ENCODE data around the gene MYBPC2.

Gene MYBPC2

DNA sequence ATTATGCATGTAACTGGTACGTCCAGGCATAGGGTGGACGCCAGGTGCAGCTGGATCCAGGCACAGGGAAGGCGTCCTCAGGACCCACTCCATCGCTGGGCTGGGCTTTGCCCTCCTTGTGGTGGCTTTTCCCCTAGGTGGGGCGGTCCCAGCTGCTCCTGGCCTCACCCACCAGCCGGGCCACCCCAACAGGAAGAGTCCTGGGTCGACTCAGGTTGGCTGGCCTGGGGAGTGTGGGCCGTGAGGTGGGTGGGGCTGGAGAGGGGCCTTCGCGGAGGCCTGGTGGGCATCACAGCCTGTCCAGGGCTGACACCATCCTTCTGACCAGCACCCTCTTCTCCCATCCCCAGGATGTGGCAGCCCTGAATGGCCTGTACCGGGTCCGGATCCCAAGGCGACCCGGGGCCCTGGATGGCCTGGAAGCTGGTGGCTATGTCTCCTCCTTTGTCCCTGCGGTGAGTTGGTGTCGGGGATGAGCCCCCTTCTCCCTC lies 47.1 kb downstream of the MYBPC2 start:
- DNase-seq (ENCODE audit: low read depth in 2 of 2) = no peak

DNA sequence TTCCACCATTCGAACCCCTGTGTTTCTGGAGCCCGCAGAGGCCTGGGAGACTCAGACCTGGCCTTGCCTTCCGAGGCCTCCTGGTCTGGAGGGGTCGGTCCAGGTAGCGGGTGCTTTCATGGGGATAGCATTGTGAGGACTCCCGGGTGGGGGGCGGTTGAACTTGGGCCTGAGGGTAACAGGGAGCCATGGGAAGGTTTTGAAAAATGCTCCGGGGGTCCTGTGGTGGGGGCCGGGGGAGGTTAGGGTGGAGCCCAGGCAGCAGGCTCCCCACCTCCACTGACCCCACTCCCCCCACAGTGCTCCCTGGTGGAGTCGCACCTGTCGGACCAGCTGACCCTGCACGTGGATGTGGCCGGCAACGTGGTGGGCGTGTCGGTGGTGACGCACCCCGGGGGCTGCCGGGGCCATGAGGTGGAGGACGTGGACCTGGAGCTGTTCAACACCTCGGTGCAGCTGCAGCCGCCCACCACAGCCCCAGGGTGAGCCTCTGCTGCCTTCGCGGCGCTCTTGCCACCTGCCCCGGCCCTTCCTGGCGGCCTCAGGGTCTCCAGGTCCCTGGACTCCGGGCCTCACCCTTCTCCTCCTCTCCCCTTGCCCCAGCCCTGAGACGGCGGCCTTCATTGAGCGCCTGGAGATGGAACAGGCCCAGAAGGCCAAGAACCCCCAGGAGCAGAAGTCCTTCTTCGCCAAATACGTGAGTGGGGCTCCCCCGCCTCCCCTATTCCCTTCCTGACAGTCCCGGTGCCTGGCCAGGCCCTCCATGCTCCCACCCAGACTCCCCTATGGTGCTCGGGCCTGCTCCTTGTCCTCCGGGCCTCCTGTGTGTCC lies 47.8 kb downstream of the MYBPC2 start:
- DNase-seq (ENCODE audit: low read depth in 2 of 2) = no peak

DNA sequence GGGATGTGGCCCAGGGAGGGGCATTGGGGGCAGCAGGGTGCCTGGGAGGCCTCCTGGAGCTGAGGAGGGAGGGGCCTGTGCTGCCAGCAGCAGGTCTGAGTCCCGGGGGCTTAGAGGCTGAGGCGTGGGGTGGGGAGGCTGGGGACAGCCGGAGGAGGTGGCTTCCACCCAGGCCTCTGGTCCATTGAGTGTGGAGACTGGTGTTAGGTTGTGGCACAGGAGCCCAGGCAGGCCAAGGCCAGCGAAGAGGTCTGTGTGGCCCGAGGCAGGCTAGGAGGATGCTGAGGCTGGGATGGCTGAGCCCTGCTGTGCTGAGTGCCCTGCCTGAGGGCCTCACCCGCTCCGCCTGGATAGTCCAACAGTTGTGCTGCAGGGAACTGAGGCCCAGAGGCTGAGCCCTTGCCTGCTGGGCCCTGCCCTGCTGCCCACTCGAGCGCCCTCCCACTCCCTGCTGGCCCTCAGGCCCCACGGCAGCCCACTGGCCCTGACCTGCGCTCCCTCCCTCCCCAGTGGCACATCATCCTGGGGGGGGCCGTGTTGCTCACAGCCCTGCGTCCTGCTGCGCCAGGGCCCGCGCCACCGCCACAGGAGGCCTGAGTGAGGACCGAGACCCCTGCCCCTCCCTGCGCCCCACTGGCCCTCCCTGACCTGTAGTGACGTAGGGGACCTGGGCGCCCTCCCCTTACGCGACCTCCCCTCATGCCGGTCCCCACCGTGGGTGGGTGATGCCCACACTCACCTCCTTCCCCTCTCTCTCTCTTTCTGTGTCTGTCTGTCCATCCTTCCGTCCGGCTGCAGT lies 48.9 kb downstream of the MYBPC2 start:
- DNase-seq (ENCODE audit: low read depth in 2 of 2) = no peak

DNA sequence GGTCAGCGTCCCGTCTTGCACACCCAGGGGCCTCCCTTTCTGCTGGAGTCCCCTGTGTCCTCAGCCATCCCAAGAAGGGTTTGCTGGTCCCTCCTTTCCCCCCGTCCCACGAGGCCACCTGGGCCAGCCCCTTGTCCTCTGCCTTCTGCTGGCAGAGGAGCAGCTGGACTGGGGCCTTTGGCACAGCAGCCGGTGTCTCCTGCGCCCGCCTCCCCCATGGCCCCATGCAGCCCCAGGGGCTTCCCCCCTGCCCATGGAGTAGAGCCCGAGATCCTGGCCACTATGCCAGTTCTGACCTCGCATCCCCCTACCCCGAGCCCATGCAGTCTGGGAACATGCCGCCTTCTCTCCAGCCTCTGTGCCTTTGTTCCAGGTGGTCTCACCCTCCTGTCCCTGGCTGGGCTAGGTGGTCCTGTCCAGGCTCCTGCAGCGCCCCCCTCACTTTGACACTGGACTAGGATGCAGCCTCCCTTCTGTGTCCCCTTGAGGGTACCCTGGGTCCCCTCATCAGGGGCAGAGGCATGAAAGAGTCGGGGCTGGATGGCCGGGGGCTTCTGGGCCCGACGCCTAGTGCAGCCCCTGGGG lies 49.7 kb downstream of the MYBPC2 start:
- DNase-seq (ENCODE audit: low read depth in 2 of 2) = no peak

DNA sequence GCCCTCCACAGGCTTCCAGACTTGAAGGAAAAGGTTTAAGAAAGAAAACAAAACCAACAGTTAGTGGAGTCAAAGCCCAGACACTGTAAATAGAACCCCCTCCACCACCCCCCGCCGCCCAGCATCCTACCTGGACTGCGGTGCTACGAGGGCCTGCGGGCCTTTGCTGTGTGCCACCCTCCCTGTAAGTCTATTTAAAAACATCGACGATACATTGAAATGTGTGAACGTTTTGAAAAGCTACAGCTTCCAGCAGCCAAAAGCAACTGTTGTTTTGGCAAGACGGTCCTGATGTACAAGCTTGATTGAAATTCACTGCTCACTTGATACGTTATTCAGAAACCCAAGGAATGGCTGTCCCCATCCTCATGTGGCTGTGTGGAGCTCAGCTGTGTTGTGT lies 50.2 kb downstream of the MYBPC2 start:
- no peak for DNase-seq (ENCODE audit: low read depth in 2 of 2)

DNA sequence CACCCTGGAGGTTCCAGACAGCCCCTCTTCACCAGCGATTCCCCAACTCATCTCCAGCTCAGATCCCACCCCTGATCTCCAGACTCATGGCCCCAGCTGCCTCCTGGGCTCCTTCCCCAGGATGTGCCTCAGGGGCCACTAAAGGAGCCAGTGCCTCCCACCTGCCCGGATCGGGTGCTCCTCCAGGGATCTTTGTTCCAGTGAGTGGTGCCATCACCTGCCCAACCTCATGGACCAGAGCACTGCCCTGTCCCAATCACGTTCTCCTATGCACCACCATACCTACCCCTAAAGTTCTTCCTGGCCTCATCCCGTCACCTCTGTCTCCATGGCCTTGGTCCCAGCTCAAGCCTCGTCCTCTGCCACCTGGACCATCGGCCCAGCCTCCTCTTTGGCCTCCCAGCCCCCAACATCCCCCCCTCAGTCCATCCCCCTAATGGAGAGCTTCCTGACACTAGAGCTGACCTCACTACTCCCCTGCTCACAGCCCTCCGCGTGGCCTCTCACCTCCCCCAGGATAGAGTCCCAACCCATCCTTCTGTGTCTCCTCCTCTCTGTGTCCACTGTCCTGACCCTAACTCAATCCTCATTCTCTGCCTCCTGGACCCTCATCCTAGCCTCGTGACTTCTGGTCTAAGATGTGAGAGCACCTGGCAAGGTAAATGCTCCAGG lies 52.7 kb downstream of the MYBPC2 start:
- DNase-seq (ENCODE audit: low read depth in 2 of 2) = no peak

DNA sequence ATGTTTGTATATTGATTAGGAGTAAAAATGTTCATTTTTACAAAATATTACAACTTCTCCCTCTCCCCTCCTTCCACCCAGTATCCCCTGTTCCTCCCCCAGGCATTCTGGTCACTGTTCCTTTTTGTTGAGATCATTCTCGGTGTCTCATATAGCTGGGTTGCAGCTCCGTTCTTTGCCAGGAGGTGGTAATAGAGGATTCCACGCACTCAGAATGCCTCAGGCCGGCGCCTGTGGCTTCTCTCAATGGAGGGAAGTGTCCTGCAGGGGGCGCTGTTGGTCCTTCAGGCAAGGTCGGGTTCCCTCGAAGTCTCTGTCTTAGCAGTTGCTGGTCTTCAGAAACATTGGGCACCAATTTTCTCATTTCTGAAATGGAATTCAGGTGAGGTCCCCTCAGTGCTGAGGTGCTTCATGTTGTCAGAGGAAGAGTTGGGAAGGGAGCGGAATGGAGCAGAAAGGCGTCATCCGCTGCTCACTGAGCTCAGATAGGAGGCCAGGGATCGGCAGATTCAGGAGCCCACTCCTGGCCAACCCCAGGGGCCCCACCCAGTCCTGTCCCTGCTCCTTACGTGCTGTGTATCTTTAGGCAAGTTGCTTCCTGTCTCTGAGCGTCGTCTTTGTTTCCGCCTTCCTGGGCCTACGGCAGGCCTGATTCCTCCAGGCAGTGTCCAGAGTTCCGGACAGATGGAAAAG lies 54.3 kb downstream of the MYBPC2 start:
- DNase-seq (ENCODE audit: low read depth in 2 of 2) = peak; percentile 56 to 84

DNA sequence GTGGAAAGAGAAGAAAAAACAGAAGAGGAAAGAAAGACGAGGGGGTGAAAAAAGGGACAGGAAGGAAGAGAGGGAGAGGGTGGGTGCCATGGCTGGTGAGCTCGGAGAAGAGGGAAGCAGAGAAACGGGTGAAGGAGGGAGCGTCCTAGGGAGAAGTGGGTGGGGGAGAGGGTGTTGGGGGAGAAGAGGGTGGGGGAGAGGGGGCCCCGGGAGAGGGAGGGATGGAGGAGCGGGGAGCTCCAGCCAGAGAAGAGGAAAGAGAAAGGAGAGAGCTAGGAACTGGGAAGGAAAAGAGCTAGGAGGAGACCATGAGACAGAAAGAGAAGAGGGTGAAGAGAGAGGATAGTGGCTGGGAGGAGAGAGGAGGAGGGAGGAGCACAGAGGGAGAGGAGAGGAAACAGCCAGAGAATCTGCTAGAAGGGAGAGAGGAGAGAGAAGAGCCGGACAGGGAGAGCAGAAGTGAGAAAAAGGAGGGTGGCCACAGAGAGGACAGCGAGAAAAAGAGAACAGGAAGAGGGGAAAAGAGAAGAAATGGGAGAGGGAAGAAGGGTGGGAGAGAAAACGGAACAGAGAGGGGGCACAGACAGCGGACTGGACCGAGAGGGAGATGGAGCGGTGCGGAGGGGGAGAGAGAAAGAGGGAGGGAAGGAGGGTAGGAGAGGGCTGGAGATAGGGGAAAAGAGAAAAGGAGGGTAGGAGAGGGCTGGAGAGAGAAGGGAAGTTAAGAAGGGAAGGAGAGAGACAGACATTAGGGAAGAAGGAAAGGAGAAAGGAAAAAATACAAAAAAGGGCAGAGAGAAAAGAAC lies 55.9 kb downstream of the MYBPC2 start:
- DNase-seq (ENCODE audit: low read depth in 2 of 2) = no peak

DNA sequence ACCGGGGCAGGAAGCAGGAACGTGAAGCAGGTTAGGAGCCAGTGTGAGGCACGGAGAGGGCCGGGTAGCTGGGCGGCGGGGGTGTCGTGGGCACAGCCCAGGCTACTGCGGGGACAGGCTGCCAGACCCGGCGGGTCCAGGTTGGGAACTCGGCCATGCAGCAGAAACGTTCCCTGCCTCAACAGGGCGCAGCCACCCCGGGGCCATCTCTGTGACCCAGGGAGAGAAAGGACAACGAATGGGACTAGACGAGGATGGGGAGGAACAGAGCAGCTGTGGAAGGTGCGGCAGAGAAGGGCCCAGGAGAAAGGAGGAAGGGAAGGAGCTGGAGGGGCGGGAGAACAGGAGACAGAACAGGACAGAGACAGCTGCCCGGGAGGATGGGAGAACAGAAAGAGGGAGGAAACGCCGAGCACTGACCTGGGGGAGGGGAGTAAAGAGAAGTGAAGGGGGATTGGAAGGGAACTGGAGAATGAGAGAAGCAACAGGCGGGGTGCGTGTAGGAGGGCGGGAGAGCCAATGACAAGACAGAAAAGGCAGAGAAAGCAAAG lies 56.8 kb downstream of the MYBPC2 start:
- DNase-seq (ENCODE audit: low read depth in 2 of 2) = no peak

DNA sequence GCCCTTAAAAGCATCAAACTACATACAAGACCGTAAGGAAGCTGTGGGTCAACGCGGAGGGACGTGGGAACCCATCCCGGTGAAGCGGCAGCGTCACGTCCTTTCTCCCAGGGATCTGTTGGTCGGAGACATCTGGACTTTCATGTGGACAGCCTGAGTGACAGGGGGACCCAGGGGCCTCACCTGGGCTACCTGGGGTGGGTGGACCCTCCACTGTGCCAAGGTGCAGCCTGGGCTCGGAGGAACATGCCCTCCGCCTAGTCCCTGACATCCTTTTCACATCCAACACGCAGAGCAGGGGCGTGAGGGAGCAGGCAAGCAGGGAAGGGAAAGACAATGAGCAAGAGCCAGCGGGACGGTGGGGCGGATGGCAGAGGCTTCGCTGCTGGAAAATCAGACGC lies 57.7 kb downstream of the MYBPC2 start:
- no peak for DNase-seq (ENCODE audit: low read depth in 2 of 2)

DNA sequence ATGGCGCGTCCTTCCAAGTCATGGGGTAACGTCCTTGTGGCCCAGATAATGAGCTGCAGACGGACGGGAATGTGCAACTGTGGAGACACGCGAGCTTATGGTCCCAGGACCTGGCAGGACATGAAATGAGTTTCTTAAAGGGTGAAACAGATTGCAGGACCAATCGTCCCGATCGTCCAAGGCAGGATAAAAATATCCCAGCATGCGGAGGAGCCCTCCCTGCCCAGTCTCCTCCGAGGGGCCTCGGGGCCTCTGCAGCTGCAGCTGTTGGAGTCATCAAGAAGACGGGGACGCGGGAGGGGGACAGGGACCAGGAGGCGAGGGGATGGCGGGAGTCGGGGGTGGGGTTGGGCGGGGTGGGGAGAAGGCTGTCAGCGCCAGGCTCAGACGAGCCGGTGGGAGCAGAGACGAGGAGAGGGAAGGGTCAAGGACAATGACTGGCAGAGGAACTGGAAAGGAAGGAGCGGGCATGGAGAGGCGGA lies 58.3 kb downstream of the MYBPC2 start:
- DNase-seq (ENCODE audit: low read depth in 2 of 2) = no peak

DNA sequence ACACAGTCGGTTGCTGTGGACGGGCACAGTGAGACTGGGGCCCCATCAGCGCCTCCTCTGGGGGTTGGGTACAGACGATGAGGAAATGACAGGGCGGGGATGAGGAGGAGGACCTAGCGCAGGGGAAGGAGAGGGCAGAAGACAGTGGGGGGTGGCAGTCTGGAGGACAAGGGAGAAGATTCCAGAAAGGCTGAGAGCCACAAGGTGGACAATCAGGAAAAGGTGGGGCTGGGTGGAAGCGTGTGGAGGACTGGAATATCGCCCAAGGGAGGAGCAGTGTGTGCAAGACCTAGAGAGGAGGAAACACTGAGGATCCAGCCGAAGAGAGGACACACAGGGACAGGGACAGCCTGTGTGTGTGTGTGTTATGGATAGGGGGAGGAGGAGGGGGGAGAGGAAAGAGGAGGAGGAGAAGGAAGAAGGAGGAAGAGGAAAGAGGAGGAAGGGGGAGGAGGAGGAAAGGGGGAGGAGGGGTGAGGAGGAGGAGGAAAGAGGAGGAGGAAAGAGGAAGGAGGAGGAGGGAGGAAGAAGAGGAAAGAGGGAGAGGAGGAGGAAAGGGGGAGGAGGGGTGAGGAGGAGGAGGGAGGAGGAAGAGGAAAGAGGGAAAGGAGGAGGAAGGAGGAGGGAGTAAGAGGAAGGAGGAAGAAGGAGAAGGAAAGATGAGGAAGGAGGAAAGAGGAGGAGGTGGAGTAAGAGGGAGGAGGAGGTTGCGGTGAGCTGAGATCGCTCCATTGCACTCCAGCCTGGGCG lies 59.8 kb downstream of the MYBPC2 start:
- DNase-seq (ENCODE audit: low read depth in 2 of 2) = peak; percentile 27 to 35

DNA sequence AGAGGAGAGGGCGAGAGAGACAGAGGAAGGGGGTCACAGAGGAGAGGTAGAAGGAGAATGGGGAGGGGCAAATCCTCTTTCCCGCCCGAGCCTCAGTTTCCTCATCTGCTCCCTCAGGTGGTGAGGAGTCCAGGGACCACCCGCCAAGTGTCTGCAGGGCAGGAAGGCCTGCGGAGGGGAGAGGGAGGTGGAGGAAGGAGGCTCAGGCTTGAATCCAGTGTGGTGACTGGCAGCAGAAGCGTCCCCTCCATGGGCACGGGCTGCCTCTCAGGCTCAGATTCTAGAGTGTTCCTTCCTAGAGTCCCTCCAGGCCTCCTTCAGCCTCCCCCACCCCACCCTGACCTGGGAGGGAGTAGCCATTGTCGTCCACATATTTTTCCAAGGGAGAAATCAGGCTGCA lies 60.5 kb downstream of the MYBPC2 start:
- no peak for DNase-seq (ENCODE audit: low read depth in 2 of 2)

DNA sequence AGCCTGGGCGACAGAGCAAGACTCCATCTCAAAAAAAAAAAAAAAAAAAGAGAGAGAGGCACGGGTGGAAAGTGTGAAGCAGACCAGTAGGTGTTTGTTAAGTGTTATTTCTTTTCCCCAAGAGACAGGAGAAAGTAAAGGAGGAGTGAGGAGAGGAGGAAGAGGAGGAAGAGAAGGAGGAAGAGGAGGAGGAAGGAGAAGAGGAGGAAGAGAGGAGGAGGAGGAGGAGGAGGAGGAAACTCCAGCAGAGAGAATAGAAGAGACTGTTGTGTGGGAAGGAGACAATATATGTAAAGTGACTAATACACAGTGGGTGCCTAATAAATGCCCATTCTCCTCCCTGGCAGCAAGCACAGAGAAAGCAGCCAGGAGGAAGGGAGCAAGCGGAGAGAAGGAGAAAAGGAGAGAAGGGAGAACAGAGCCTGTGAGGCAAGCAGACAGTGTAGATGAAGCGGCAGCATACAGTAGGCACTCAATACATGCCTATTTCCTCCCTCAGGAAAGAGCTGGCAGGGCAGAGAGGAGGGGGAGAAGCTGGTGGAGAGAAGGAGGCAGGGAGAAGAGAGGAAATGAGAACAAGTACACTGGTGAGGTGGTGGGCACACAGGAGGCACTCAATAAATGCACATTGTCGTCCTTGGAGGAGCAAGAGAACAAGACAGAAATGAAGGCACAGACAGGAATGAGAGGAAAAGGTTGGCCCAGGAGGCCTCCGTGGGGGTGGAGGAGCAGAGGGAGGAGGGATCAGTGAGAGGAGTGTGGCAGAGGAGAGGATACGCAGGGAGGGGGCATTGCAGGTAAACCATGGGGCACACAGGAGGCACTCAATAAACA lies 61.7 kb downstream of the MYBPC2 start:
- no peak for DNase-seq (ENCODE audit: low read depth in 2 of 2)

DNA sequence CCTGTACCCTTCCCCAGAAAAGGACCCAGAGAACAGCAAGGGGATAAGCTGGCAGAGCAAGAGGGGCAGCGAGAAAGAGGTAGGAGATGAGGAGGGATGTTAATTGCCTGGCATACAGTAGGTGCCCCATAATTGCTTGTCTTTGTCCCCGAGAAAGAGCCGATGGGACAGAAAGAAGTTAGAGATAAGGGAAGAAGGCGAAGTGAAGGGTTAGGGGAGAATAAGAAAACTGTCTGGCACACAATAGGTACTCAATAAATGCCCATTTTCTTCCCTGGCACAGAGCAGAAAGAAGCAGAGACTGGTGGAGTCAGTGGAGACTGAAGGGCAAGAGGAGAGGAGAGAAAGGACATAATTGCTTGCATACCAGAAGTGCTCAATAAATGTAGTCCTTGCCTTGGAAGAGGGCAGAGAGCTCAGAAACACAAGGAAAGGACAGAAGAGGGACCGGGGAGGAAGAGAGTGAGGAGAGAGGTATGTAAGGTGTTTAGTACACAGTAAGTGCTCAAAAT lies 62.4 kb downstream of the MYBPC2 start:
- no peak for DNase-seq (ENCODE audit: low read depth in 2 of 2)

DNA sequence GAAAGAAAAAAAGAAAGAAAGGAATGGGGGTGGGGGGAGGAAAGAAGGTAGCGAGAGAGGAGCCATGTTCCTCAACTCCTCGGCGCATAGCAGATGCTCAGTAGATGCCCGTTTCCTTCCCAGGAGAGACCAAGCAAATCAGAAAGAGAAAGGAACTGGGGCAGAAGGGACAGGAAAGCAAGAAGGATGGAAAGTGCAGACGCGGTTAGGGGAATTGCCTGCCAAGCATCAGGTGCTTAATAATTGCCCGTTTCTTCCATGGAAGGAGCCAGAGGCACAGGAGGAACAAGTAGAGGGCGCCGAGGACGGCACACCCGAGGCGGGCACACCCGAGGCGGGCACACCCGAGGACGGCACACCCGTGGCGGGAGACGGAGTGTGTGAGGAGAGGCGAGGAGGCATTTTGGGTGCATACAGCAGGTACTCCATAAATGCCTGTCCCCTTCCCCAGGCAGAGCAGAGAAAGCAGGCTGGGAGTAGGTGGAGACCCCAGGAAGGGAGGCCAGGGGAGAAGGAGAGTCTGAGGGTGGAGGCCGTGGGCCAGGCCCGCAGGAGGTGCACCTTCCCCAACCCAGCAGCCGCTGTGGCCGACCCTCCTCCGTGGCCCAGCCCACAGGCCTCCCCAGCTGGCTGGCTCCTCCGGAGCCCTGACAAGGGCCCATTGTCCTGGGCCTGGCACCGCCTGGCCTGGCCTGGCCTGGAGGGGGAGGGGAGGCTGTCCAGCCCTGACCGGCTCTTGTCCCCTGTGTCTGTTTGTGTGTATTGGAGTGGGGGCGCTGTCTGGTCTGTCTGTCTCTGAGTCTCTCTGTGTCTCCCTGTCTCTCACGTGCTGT lies 63.7 kb downstream of the MYBPC2 start:
- no peak for DNase-seq (ENCODE audit: low read depth in 2 of 2)

DNA sequence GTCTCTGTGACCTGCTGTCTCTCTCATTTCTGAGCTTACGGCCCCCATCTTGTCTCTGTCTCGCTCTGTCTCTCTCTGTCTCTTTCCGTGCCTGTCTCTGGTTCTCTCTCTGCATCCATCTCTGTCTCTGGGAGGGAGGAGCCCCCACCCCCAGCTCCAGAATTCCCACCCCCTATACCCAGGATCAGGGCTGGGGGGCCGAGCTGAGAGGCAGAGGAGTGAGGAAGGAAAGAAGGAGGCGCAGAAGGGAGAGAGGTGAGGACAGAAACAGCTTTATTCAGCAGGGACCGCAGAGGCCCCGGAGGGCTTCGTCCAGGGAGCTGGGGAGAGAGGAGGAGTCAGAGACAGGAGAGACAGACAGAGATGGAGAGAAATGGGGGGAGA lies 64.3 kb downstream of the MYBPC2 start:
- no peak for DNase-seq (ENCODE audit: low read depth in 2 of 2)

Measured in stimulated activated CD4-positive, alpha-beta T cell treated with anti-CD3 and anti-CD28 coated beads, Interleukin-4, amount 100 ng/mL, for 48 hours (primary cell).